Measurements from ENCODE around the gene PIF1. TPM values are rescaled to one million over a fixed set of nuclear protein-coding genes. Genes with fewer than 3 reads are reported as not detected.

PIF1 gene, protein sequence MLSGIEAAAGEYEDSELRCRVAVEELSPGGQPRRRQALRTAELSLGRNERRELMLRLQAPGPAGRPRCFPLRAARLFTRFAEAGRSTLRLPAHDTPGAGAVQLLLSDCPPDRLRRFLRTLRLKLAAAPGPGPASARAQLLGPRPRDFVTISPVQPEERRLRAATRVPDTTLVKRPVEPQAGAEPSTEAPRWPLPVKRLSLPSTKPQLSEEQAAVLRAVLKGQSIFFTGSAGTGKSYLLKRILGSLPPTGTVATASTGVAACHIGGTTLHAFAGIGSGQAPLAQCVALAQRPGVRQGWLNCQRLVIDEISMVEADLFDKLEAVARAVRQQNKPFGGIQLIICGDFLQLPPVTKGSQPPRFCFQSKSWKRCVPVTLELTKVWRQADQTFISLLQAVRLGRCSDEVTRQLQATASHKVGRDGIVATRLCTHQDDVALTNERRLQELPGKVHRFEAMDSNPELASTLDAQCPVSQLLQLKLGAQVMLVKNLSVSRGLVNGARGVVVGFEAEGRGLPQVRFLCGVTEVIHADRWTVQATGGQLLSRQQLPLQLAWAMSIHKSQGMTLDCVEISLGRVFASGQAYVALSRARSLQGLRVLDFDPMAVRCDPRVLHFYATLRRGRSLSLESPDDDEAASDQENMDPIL
- total RNA-seq (2013) = 0.13 TPM
- polyA plus RNA-seq (under 1 TPM in 2 of 3 donors, not detected in 1; 0.13 to 0.43 TPM), polyA minus RNA-seq (0.24 and 0.69 TPM in 2 replicates), total RNA-seq (0 to 1.9 (median 0.18) reads per million in 11 experiments)

DNA sequence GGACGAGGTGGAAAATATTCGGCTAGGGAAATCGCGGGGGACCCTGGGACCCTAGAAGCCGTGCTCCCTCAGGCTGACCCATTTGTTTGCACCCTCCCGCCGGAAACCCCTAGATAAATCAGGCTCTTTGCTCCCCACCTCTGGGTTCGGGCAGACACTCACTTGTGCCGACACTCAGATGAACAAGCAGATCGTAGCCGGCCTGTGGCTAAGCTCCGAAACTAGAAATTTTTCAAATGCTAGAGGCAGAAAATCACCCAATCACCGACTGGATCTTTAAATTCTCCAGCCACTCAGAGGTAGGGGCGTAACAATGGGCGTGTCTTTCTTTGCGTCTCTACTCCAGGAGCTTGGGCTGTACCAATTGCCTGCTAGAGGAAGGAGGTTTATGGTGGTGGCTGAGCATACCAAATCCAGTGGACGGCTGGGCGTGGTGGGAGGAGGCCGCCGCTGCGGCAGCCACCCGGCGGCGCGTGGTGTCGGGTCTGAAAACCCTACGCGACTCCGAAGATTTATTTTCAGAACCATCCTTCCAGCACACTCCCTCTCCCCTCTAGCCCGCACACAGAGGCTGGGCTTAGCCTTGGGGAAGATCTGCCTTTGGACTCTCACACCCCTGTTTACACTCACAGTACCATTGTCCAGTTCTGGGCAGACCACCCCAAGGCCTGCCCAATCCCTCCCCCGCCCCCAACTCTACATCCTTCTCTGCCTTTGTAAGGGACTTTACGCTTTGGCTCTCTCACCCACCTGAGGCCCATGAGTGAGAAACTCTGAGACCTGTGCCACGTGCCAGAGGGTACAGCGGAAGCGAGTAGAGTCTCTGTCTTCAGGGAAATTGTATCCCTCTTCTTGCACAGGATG is at the start of gene PIF1:
TSS of gene PIF1 (minus strand) at position 217 of the 864 bp plus-strand sequence. CDS start 1,312 bp downstream, outside the sequence.
- Histone ChIP-seq H3K4me1 (ENCODE audit: control insufficient read depth in 1 of 2, insufficient read depth in 2 of 2, low read length in 2 of 2) (peaks cover 24 to 29% of the 10 kb centered on the region in 2 donors), H3K27ac (ENCODE audit: low read depth in 1 of 2, low read length in 2 of 2) (peak within 1 kb of the TSS in 1 of 2 donors; percentile 6), H2AFZ (ENCODE audit: insufficient read depth, low read depth, low read length, poor library complexity, severe bottlenecking) (peak within 1 kb of the TSS; percentile 84), H3K79me2 (ENCODE audit: insufficient read depth, low read length) (no peaks in the 10 kb centered on the region), H3K36me3 (replicated peaks in 1 of 2; ENCODE audit: control insufficient read depth in 1 of 2, insufficient read depth in 2 of 2, low read length in 2 of 2) (peaks cover 7 to 9% of the 10 kb centered on the region in 2 donors), H3K27me3 (ENCODE audit: control insufficient read depth in 2 of 2, insufficient read depth in 2 of 2, low read length in 2 of 2) (peaks cover 4 to 16% of the 10 kb centered on the region in 2 donors), H3K9ac (ENCODE audit: insufficient read depth, low read length, poor library complexity, severe bottlenecking) (peak within 1 kb of the TSS; percentile 10), H4K20me1 (ENCODE audit: insufficient read depth, low read length) (peaks cover 6% of the 10 kb centered on the region), H3K4me3 (replicated peaks in 1 of 3; ENCODE audit: low read depth in 2 of 3, low read length in 3 of 3) (peak within 1 kb of the TSS; percentile 32 to 77 (median 53)), H3K9me3 (replicated peaks in 1 of 2; ENCODE audit: control insufficient read depth in 1 of 2, insufficient read depth in 1 of 2, low read length in 2 of 2) (no peaks in the 10 kb centered on the region), H3K4me2 (replicated peaks; ENCODE audit: extremely low read depth, low read length, poor library complexity, severe bottlenecking) (peak within 1 kb of the TSS; percentile 88)
- H3K27ac Mint-ChIP-seq = peak within 1 kb of the TSS; percentile 41 to 92 (median 77)
- peaks cover 35% of the 10 kb centered on the region for H3K4me1 Mint-ChIP-seq
- peak within 1 kb of the TSS; percentile 80 to 94 for H3K4me3 Mint-ChIP-seq
- intact Hi-C loops (cut with micrococcal nuclease) = loop anchor here (2.0 to 10.0 kb wide), 3 partner anchors 15 to 131 kb away; partner anchors contain the start of gene PLEKHO2 (in 2 of the 2)
- peak; percentile 95 to 98 (median 95) for DNase-seq
- peaks cover 0 to 3% (median 0%) of the 10 kb centered on the region in 7 donors for H3K9me3 Mint-ChIP-seq
- H3K36me3 Mint-ChIP-seq = peaks cover 12 to 25% of the 10 kb centered on the region in 2 donors
- peaks cover 8 to 18% (median 17%) of the 10 kb centered on the region in 3 donors for H3K27me3 Mint-ChIP-seq (ENCODE audit: low read depth in 3 of 3)
- 6% methylated on average over 31 of the region's 35 CpGs for WGBS (ENCODE audit: insufficient coverage)
- TF ChIP-seq, protein P1, sequence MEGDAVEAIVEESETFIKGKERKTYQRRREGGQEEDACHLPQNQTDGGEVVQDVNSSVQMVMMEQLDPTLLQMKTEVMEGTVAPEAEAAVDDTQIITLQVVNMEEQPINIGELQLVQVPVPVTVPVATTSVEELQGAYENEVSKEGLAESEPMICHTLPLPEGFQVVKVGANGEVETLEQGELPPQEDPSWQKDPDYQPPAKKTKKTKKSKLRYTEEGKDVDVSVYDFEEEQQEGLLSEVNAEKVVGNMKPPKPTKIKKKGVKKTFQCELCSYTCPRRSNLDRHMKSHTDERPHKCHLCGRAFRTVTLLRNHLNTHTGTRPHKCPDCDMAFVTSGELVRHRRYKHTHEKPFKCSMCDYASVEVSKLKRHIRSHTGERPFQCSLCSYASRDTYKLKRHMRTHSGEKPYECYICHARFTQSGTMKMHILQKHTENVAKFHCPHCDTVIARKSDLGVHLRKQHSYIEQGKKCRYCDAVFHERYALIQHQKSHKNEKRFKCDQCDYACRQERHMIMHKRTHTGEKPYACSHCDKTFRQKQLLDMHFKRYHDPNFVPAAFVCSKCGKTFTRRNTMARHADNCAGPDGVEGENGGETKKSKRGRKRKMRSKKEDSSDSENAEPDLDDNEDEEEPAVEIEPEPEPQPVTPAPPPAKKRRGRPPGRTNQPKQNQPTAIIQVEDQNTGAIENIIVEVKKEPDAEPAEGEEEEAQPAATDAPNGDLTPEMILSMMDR (IDR thresholded peaks at IDR 0.05) = no peak

Measured in CD14-positive monocyte (primary cell).